ENCODE data around the gene PDE2A. TPM values are rescaled to one million over a fixed set of nuclear protein-coding genes. Genes with fewer than 3 reads are reported as not detected.

The PDE2A gene
- polyA plus RNA-seq, 3 donors: 11.2 to 84.8 (median 40.8) TPM

GRCh38 chr11:72552399-72552910, 121.8 kb downstream of the PDE2A start:
- no peak overlapping the region for H3K27ac ChIP-seq (ENCODE audit: low read depth, low read length)
- 87 to 89% (median 89%) methylated on average over 3 of the region's 3 CpGs for WGBS, 3 donors

- WGBS, 3 donors: 93 to 94% (median 93%) methylated on average over 5 of the region's 5 CpGs
- no peak overlapping the region for H3K27ac ChIP-seq (ENCODE audit: low read depth, low read length)
Observed at GRCh38 chr11:72551571-72551970, 122.7 kb downstream of the PDE2A start.

- no peak overlapping the region for H3K27ac ChIP-seq (ENCODE audit: low read depth, low read length)
- WGBS, 3 donors: 81 to 91% (median 89%) methylated on average over 6 of the region's 6 CpGs
Observed at GRCh38 chr11:72548463-72548862, 125.8 kb downstream of the PDE2A start.

GRCh38 chr11:72546866-72547265, 127.4 kb downstream of the PDE2A start:
- H3K27ac ChIP-seq (ENCODE audit: low read depth, low read length): no peak overlapping the region
- 56 to 66% (median 64%) methylated on average over 9 of the region's 9 CpGs for WGBS, 3 donors

DNA sequence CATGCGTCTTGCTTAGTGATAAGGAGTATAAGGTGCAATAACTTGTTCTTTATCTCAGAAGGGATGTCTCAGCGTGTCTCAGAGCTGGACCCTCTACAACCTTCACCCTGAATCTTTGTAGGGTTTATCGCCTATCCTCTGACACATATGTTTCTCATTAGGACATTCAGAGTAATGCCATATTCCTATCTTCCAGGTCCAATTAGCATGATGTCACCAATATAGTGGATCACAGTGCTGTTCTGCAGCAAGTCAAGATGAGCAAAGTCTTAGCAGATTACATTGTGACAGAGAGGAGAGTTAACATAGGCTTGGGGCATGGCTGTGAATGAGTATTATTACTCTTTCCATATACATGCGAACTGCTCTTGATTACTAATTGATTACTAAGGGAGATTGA, 129.6 kb downstream of the PDE2A start:
- 82 to 87% (median 85%) methylated on average over 4 of the region's 4 CpGs for WGBS, 3 donors
- no peak overlapping the region for H3K27ac ChIP-seq (ENCODE audit: low read depth, low read length)

- H3K27ac ChIP-seq (ENCODE audit: low read depth, low read length): no peak overlapping the region
- WGBS, 3 donors: 87 to 92% (median 90%) methylated on average over 6 of the region's 6 CpGs
Observed at GRCh38 chr11:72543849-72544542, 130.2 kb downstream of the PDE2A start.

GRCh38 chr11:72541257-72541974, 132.8 kb downstream of the PDE2A start:
- no peak overlapping the region for H3K27ac ChIP-seq (ENCODE audit: low read depth, low read length)
- 77 to 95% (median 92%) methylated on average over 4 of the region's 4 CpGs for WGBS, 3 donors

- no peak overlapping the region for H3K27ac ChIP-seq (ENCODE audit: low read depth, low read length)
- 74 to 87% (median 85%) methylated on average over 2 of the region's 2 CpGs for WGBS, 3 donors
Observed at GRCh38 chr11:72537051-72537450, 137.2 kb downstream of the PDE2A start.

DNA sequence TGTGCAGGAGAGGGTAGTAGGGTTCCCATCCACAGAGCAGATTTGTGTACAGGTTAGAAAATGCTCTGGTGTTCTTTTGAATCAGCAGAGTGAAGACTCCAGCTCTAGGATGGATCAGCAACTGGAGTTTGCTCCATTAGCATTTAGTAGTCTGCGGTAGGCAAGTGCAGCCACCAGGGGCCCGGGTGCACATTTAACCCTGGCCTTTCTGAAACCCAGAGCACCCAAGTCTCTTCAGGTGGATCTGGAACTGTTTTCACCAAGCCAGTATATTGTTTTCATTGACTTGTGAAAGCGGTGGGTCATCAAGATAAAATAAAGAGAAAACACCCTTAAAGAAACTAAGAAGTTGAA, 139.1 kb downstream of the PDE2A start:
- 51 to 57% (median 57%) methylated on average over 3 of the region's 3 CpGs for WGBS, 3 donors
- no peak overlapping the region for H3K27ac ChIP-seq (ENCODE audit: low read depth, low read length)

- 38 to 56% (median 48%) methylated on average over 3 of the region's 3 CpGs for WGBS, 3 donors
- H3K27ac ChIP-seq (ENCODE audit: low read depth, low read length): no peak overlapping the region
Observed at GRCh38 chr11:72534371-72535193, 139.6 kb downstream of the PDE2A start.

DNA sequence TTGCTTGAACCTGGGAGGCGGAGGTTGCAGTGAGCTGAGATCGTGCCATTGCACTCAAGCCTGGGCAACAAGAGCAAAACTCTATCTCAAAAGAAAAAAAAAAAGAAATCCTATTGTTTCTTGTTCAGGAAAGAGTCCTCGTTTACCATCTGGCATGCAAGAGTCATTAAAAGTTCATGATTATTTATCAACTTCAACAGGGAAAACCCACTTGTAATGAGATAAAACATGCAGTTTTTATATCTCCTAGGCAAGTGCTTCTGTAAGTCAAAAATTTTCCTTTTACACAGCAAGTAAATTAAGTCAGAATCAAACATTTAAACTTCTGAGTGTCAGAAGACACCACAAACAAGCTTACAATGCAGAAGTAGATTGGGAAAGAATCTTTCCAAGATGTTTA, 145.2 kb downstream of the PDE2A start:
- H3K27ac ChIP-seq (ENCODE audit: low read depth, low read length): no peak overlapping the region
- 52 to 65% (median 55%) methylated on average over 3 of the region's 3 CpGs for WGBS, 3 donors

GRCh38 chr11:72528121-72528520, 146.1 kb downstream of the PDE2A start:
- no peak overlapping the region for H3K27ac ChIP-seq (ENCODE audit: low read depth, low read length)
- 57 to 92% (median 68%) methylated on average over 3 of the region's 3 CpGs for WGBS, 3 donors

Other genes starting within 250 kb of the PDE2A start
- gene CLPB, start 239.9 kb downstream of the PDE2A start, polyA plus RNA-seq: 10 to 100 TPM in 1 of 3 donors, 1 to 10 TPM in 2; 8.0 to 11.2 (median 8.5) TPM
- 100 to 1,000 TPM in 1 of 3 donors, 10 to 100 TPM in 2; 31.5 to 109 (median 49.9) TPM for gene ARAP1, start 78.0 kb upstream of the PDE2A start, polyA plus RNA-seq
- 100 to 1,000 TPM in 1 of 3 donors, 10 to 100 TPM in 2; 49.3 to 142 (median 53.8) TPM for gene STARD10, start 119.6 kb upstream of the PDE2A start, polyA plus RNA-seq
- gene ATG16L2, start 140.0 kb upstream of the PDE2A start, polyA plus RNA-seq: 10 to 100 TPM; 12.8 to 58.0 (median 26.1) TPM